Measurements from ENCODE around the gene KDM4B. TPM values are rescaled to one million over a fixed set of nuclear protein-coding genes. Genes with fewer than 3 reads are reported as not detected.

Gene KDM4B
- total and polyA plus RNA-seq, 4 donors: 17.1 to 49.5 (median 24.7) TPM

DNA sequence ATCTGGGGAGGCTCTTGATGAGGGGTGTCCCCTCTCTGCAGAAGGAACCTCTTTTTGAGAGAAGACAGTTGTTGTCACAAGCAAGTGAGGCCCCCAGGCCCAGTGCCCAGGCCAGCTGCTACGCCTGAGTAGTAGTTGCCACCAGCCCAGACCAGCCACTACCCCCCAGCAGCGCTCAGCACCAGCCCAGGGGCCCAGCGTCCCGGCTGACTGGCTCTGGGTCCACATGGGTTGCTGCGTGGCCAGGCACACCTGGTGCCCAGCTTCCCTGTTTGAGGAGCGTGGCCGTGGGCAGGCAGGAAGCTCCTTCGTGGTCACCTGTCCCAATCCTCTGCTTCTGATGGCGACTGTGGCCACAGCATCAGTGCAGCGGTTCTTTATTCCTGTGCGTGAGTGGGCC lies 84.7 kb downstream of the KDM4B start:
- TF ChIP-seq, protein P1, sequence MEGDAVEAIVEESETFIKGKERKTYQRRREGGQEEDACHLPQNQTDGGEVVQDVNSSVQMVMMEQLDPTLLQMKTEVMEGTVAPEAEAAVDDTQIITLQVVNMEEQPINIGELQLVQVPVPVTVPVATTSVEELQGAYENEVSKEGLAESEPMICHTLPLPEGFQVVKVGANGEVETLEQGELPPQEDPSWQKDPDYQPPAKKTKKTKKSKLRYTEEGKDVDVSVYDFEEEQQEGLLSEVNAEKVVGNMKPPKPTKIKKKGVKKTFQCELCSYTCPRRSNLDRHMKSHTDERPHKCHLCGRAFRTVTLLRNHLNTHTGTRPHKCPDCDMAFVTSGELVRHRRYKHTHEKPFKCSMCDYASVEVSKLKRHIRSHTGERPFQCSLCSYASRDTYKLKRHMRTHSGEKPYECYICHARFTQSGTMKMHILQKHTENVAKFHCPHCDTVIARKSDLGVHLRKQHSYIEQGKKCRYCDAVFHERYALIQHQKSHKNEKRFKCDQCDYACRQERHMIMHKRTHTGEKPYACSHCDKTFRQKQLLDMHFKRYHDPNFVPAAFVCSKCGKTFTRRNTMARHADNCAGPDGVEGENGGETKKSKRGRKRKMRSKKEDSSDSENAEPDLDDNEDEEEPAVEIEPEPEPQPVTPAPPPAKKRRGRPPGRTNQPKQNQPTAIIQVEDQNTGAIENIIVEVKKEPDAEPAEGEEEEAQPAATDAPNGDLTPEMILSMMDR (IDR thresholded peaks at IDR 0.05; ENCODE audit: control extremely low read depth, extremely low read depth): no peak
- Histone ChIP-seq H3K27ac (ENCODE audit: low read depth in 1 of 2, low read length in 1 of 2) (no peak overlapping the region), H3K9ac (ENCODE audit: insufficient read depth in 1 of 2, low read length in 2 of 2) (no peak overlapping the region), H3K9me3 (ENCODE audit: control insufficient read depth in 4 of 4, insufficient read depth in 3 of 4, low read length in 3 of 4) (no peaks in the 10 kb centered on the region), H3K36me3 (ENCODE audit: control insufficient read depth in 4 of 4, insufficient read depth in 4 of 4, low read length in 4 of 4) (peaks cover 0 to 40% (median 8%) of the 10 kb centered on the region in 4 donors), H3K4me3 (no peak overlapping the region), H3K4me1 (ENCODE audit: control insufficient read depth in 5 of 5, insufficient read depth in 5 of 5, low read length in 5 of 5) (peaks cover 0 to 5% (median 2%) of the 10 kb centered on the region in 5 donors), H3K27me3 (ENCODE audit: control insufficient read depth in 3 of 3, insufficient read depth in 3 of 3, low read length in 2 of 3) (no peaks in the 10 kb centered on the region)
- no peak for DNase-seq
- no peak for ATAC-seq (ENCODE audit: insufficient read depth, low FRiP score)
- 86 to 92% methylated on average over 11 of the region's 11 CpGs for WGBS, 2 donors

DNA sequence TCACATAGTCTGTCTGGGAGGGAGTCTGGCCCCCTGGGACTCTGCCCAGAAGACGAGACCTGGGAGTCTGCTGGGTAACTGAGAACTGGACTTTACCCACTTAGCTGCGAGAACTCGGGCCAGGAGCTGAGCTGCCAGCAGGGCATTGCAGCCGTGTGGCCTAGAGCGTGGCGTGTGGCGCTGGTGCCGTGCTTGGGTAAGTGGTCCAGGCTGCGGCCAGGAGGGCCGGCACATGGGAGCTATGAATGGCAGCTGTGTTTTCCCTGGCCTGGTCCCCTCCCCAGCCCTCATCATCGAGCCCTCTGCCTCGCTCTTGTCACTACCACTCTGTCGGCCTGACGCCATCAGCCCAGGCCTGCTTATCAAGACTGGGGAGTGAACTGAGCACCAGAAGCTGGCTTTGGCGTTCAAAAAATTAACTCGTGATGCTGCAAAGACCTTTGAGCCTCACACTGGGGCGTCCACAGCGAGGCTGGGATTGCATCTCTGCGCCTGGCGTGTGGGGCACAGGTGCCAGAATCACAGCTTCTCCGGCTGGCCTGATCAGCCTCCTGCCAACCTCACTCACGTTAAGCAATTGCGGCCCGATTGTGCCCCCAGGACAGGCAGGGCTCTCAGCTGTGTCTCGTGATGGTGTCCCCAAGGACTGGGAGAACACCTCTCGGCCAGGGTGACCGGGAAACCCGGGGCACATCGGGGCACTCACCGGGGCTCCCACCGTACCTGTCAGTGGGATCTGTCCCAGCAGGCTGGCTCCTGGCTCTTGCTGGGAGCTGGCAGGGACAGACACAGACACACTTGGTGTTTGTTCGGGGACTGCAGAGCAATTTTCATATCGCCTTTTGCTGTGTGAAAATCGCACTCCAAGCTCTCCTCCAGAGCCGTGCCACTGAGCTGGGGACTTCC lies 85.9 kb downstream of the KDM4B start:
- no peaks in the 10 kb centered on the region for H3K9me3 ChIP-seq (ENCODE audit: control insufficient read depth in 4 of 4, insufficient read depth in 3 of 4, low read length in 3 of 4)
- no peaks in the 10 kb centered on the region for H3K27me3 ChIP-seq (ENCODE audit: control insufficient read depth in 3 of 3, insufficient read depth in 3 of 3, low read length in 2 of 3)
- no peak overlapping the region for H3K27ac ChIP-seq (ENCODE audit: low read depth in 1 of 2, low read length in 1 of 2)
- TF ChIP-seq, protein P1 (IDR thresholded peaks at IDR 0.05; ENCODE audit: control extremely low read depth, extremely low read depth): no peak
- peaks cover 0 to 41% (median 8%) of the 10 kb centered on the region in 4 donors for H3K36me3 ChIP-seq (ENCODE audit: control insufficient read depth in 4 of 4, insufficient read depth in 4 of 4, low read length in 4 of 4)
- 93 to 94% methylated on average over 35 of the region's 35 CpGs for WGBS, 2 donors
- DNase-seq (no peak), ATAC-seq (ENCODE audit: insufficient read depth, low FRiP score) (no peak)
- H3K4me1 ChIP-seq (ENCODE audit: control insufficient read depth in 5 of 5, insufficient read depth in 5 of 5, low read length in 5 of 5): peaks cover 0 to 6% (median 0%) of the 10 kb centered on the region in 5 donors
- H3K9ac ChIP-seq (ENCODE audit: insufficient read depth in 1 of 2, low read length in 2 of 2): no peak overlapping the region
- no peak overlapping the region for H3K4me3 ChIP-seq

DNA sequence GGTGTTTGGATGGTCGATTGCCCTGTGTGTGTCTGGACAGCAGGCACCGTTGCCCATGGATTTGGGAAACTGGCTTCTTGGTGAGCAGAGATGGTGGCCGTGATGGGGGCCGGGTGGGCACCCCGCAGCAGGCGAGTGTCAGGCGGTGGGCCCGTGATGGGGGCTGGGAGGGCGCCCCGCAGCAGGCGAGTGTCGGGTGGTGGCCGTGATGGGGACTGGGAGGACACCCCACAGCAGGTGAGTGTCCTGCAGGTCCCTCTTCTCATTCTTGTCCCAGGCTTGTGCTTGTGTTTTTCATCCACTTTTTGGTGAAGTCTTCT lies 86.5 kb downstream of the KDM4B start:
- Histone ChIP-seq H3K27ac (ENCODE audit: low read depth in 1 of 2, low read length in 1 of 2) (no peak overlapping the region), H3K4me1 (ENCODE audit: control insufficient read depth in 5 of 5, insufficient read depth in 5 of 5, low read length in 5 of 5) (peaks cover 0 to 6% (median 0%) of the 10 kb centered on the region in 5 donors)
- DNase-seq: no peak

More for the DNA sequence above, 86.5 kb downstream of the KDM4B start:
- TF ChIP-seq, protein P1 (IDR thresholded peaks at IDR 0.05; ENCODE audit: control extremely low read depth, extremely low read depth): no peak
- no peaks in the 10 kb centered on the region for H3K27me3 ChIP-seq (ENCODE audit: control insufficient read depth in 3 of 3, insufficient read depth in 3 of 3, low read length in 2 of 3)
- H3K36me3 ChIP-seq (ENCODE audit: control insufficient read depth in 4 of 4, insufficient read depth in 4 of 4, low read length in 4 of 4): peaks cover 0 to 42% (median 7%) of the 10 kb centered on the region in 4 donors
- no peak for ATAC-seq (ENCODE audit: insufficient read depth, low FRiP score)
- 93 to 94% methylated on average over 13 of the region's 13 CpGs for WGBS, 2 donors
- H3K4me3 ChIP-seq: no peak overlapping the region
- no peak overlapping the region for H3K9ac ChIP-seq (ENCODE audit: insufficient read depth in 1 of 2, low read length in 2 of 2)
- H3K9me3 ChIP-seq (ENCODE audit: control insufficient read depth in 4 of 4, insufficient read depth in 3 of 4, low read length in 3 of 4): no peaks in the 10 kb centered on the region
